Measurements from ENCODE around the gene GABRB1.

The GABRB1 gene

GRCh38 chr4:47263721-47264120 is 232.4 kb downstream of the GABRB1 start:
- Histone ChIP-seq H3K4me2 (ENCODE audit: insufficient read depth, low read length) (no peak overlapping the region), H3K79me2 (ENCODE audit: insufficient read depth, low read length) (no peaks in the 10 kb centered on the region), H3K9ac (ENCODE audit: low read depth, low read length) (no peak overlapping the region), H3K27ac (ENCODE audit: low read length) (no peak overlapping the region), H4K20me1 (ENCODE audit: insufficient read depth, low read length) (no peaks in the 10 kb centered on the region), H3K4me3 (ENCODE audit: low read depth in 1 of 2, low read length in 2 of 2) (no peak overlapping the region), H3K9me3 (ENCODE audit: insufficient read depth, low read length, severe bottlenecking) (no peaks in the 10 kb centered on the region), H3K4me1 (ENCODE audit: insufficient read depth, low read length) (no peaks in the 10 kb centered on the region), H3K27me3 (ENCODE audit: insufficient read depth, low read length, poor library complexity) (no peaks in the 10 kb centered on the region), H3K36me3 (ENCODE audit: insufficient read depth, low read length) (no peaks in the 10 kb centered on the region), H2AFZ (ENCODE audit: low read depth, low read length) (no peak overlapping the region)
- no peak for ATAC-seq (ENCODE audit: insufficient read depth, low read depth)
- TF ChIP-seq CTCF (IDR thresholded peaks at IDR 0.05; ENCODE audit: borderline replicate concordance, extremely low read depth, low read length, poor library complexity, severe bottlenecking) (no peak), EZH2 (IDR thresholded peaks at IDR 0.05; ENCODE audit: borderline replicate concordance, low read depth, low read length, severe bottlenecking) (no peak)
- DNase-seq: no peak

GRCh38 chr4:47270201-47270888 is 239.0 kb downstream of the GABRB1 start:
- Histone ChIP-seq H3K79me2 (ENCODE audit: insufficient read depth, low read length) (no peaks in the 10 kb centered on the region), H3K9ac (ENCODE audit: low read depth, low read length) (no peak overlapping the region), H3K9me3 (ENCODE audit: insufficient read depth, low read length, severe bottlenecking) (no peaks in the 10 kb centered on the region), H3K27ac (ENCODE audit: low read length) (no peak overlapping the region), H3K4me3 (ENCODE audit: low read depth in 1 of 2, low read length in 2 of 2) (no peak overlapping the region), H4K20me1 (ENCODE audit: insufficient read depth, low read length) (no peaks in the 10 kb centered on the region), H3K4me1 (ENCODE audit: insufficient read depth, low read length) (no peaks in the 10 kb centered on the region), H2AFZ (ENCODE audit: low read depth, low read length) (no peak overlapping the region), H3K27me3 (ENCODE audit: insufficient read depth, low read length, poor library complexity) (no peaks in the 10 kb centered on the region), H3K4me2 (ENCODE audit: insufficient read depth, low read length) (no peak overlapping the region), H3K36me3 (ENCODE audit: insufficient read depth, low read length) (no peaks in the 10 kb centered on the region)
- TF ChIP-seq EZH2 (IDR thresholded peaks at IDR 0.05; ENCODE audit: borderline replicate concordance, low read depth, low read length, severe bottlenecking): no peak
- TF ChIP-seq CTCF (IDR thresholded peaks at IDR 0.05; ENCODE audit: borderline replicate concordance, extremely low read depth, low read length, poor library complexity, severe bottlenecking): no peak
- DNase-seq (no peak), ATAC-seq (ENCODE audit: insufficient read depth, low read depth) (no peak)

- Histone ChIP-seq H3K4me2 (ENCODE audit: insufficient read depth, low read length) (no peak overlapping the region), H2AFZ (ENCODE audit: low read depth, low read length) (no peak overlapping the region), H3K9me3 (ENCODE audit: insufficient read depth, low read length, severe bottlenecking) (no peaks in the 10 kb centered on the region), H4K20me1 (ENCODE audit: insufficient read depth, low read length) (no peaks in the 10 kb centered on the region), H3K4me1 (ENCODE audit: insufficient read depth, low read length) (no peaks in the 10 kb centered on the region), H3K36me3 (ENCODE audit: insufficient read depth, low read length) (no peaks in the 10 kb centered on the region), H3K27ac (ENCODE audit: low read length) (no peak overlapping the region), H3K9ac (ENCODE audit: low read depth, low read length) (no peak overlapping the region), H3K79me2 (ENCODE audit: insufficient read depth, low read length) (no peaks in the 10 kb centered on the region), H3K4me3 (ENCODE audit: low read depth in 1 of 2, low read length in 2 of 2) (no peak overlapping the region), H3K27me3 (ENCODE audit: insufficient read depth, low read length, poor library complexity) (no peaks in the 10 kb centered on the region)
- ATAC-seq (ENCODE audit: insufficient read depth, low read depth): no peak
- no peak for DNase-seq
- TF ChIP-seq EZH2 (IDR thresholded peaks at IDR 0.05; ENCODE audit: borderline replicate concordance, low read depth, low read length, severe bottlenecking) (no peak), CTCF (IDR thresholded peaks at IDR 0.05; ENCODE audit: borderline replicate concordance, extremely low read depth, low read length, poor library complexity, severe bottlenecking) (no peak)
Observed at GRCh38 chr4:47271291-47271690, 239.9 kb downstream of the GABRB1 start.

All from DND-41 (cell line).